ENCODE measurements around the gene PCBD2.

GRCh38 chr5:134944630-134945029 lies 39.7 kb downstream of the PCBD2 start:
- TF ChIP-seq, protein P1, sequence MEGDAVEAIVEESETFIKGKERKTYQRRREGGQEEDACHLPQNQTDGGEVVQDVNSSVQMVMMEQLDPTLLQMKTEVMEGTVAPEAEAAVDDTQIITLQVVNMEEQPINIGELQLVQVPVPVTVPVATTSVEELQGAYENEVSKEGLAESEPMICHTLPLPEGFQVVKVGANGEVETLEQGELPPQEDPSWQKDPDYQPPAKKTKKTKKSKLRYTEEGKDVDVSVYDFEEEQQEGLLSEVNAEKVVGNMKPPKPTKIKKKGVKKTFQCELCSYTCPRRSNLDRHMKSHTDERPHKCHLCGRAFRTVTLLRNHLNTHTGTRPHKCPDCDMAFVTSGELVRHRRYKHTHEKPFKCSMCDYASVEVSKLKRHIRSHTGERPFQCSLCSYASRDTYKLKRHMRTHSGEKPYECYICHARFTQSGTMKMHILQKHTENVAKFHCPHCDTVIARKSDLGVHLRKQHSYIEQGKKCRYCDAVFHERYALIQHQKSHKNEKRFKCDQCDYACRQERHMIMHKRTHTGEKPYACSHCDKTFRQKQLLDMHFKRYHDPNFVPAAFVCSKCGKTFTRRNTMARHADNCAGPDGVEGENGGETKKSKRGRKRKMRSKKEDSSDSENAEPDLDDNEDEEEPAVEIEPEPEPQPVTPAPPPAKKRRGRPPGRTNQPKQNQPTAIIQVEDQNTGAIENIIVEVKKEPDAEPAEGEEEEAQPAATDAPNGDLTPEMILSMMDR (conservative IDR thresholded peaks at IDR 0.05), result no peak
- TF ChIP-seq ZFX (IDR thresholded peaks at IDR 0.05), result no peak
